ENCODE data around the gene THADA. TPM values are rescaled to one million over a fixed set of nuclear protein-coding genes. Genes with fewer than 3 reads are reported as not detected.
A peak's percentile ranks its signal among the peaks of the same experiment; 100 is the strongest.

Gene THADA
- total RNA-seq, 1 donor from 2014 or later: 41.2 TPM

DNA sequence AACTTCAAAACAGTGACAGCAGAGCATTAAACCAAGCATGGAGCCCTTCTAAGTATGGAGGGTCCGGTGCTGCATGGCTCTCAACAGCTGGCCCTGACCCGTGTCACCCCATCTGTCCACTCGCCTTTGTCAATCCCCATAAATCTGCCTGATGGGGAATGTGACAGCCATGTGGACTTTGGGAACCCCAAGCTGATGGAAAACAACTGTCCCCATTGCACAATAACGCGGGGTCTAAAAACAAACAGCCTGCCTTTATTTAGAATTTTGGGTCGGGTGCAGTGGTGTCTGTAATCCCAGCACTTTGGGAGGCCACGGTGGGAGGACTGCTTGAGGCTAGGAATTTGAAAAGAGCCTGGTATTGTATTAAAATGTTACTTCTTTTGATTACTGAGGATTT, 17.1 kb upstream of the THADA start:
- ATAC-seq: peak; percentile 55 to 63
- peaks cover 5% of the 10 kb centered on the region for H3K4me1 ChIP-seq
- H3K27me3 ChIP-seq (ENCODE audit: low read depth): no peaks in the 10 kb centered on the region
- no peaks in the 10 kb centered on the region for H3K36me3 ChIP-seq
- no peak for DNase-seq
- no peak overlapping the region for H3K4me3 ChIP-seq
- peak overlapping the region; percentile 15 for H3K27ac ChIP-seq
- TF ChIP-seq, protein P1, sequence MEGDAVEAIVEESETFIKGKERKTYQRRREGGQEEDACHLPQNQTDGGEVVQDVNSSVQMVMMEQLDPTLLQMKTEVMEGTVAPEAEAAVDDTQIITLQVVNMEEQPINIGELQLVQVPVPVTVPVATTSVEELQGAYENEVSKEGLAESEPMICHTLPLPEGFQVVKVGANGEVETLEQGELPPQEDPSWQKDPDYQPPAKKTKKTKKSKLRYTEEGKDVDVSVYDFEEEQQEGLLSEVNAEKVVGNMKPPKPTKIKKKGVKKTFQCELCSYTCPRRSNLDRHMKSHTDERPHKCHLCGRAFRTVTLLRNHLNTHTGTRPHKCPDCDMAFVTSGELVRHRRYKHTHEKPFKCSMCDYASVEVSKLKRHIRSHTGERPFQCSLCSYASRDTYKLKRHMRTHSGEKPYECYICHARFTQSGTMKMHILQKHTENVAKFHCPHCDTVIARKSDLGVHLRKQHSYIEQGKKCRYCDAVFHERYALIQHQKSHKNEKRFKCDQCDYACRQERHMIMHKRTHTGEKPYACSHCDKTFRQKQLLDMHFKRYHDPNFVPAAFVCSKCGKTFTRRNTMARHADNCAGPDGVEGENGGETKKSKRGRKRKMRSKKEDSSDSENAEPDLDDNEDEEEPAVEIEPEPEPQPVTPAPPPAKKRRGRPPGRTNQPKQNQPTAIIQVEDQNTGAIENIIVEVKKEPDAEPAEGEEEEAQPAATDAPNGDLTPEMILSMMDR (IDR thresholded peaks at IDR 0.05): no peak
- H3K9me3 ChIP-seq: no peaks in the 10 kb centered on the region
- intact Hi-C loops (cut with DNase I): no loop called here

- TF ChIP-seq, protein P1 (IDR thresholded peaks at IDR 0.05): peak; percentile 80
- no peaks in the 10 kb centered on the region for H3K27me3 ChIP-seq (ENCODE audit: low read depth)
- H3K4me1 ChIP-seq: peaks cover 5% of the 10 kb centered on the region
- H3K4me3 ChIP-seq: no peak overlapping the region
- no peaks in the 10 kb centered on the region for H3K36me3 ChIP-seq
- H3K9me3 ChIP-seq: no peaks in the 10 kb centered on the region
- peak; percentile 93 to 94 for ATAC-seq
- DNase-seq: no peak
- peak overlapping the region; percentile 15 for H3K27ac ChIP-seq
- intact Hi-C loops (cut with DNase I): no loop called here
Measured at GRCh38 chr2:43611987-43612894, 16.4 kb upstream of the THADA start.

DNA sequence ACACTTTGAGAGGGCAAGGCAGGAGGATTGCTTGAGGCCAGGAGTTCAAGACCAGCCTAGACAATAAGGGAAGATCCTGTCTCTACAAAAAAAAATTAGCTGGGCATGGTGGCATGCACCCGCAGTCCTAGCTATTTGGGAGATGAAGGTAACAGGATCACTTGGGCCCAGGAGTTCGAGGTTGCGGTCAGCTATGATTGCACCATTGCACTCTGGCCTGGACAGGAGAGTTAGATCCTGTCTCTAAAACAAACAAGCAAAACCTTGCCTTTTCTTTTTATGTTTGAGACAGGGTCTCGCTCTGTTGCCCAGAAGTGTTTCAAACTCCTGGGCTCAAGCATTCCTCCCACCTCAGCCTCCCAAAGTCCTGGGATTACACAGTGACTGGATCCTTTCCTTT, 14.5 kb upstream of the THADA start:
- TF ChIP-seq, protein P1 (IDR thresholded peaks at IDR 0.05): no peak
- no peaks in the 10 kb centered on the region for H3K36me3 ChIP-seq
- H3K4me1 ChIP-seq: peaks cover 5% of the 10 kb centered on the region
- ATAC-seq (no peak), DNase-seq (no peak)
- intact Hi-C loops (cut with DNase I): no loop called here
- no peaks in the 10 kb centered on the region for H3K9me3 ChIP-seq
- no peak overlapping the region for H3K27ac ChIP-seq
- no peak overlapping the region for H3K4me3 ChIP-seq
- H3K27me3 ChIP-seq (ENCODE audit: low read depth): no peaks in the 10 kb centered on the region

DNA sequence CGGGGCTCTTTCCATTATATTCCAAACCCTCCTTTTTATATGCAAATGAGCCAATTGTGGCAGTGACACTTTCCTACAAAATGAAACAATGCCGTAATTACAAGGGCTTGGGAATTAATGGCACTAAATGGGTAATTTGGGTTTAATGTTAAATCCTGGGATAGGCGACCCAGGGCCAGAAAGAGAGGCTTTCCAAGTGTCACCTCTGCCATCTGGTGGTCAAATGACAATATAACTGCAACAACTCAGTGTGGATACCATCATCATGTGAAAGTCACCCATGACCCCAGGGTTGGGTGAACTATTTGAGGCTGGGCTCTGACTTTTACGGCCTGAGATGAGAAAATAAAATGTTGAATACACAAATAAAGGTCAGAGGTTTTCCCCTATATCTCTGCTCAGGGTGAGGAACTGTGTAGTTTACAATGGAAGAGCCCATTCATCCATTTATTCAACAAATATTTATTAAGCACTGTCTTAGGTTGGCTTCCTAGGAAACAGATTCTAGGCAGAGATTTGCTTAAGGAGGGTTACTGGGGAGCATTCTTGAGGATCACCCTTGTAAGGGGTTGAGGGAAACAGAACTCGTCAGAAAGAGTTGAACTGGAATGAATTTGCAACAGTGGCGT, 13.6 kb upstream of the THADA start:
- intact Hi-C loops (cut with DNase I): no loop called here
- DNase-seq: no peak
- no peaks in the 10 kb centered on the region for H3K27me3 ChIP-seq (ENCODE audit: low read depth)
- H3K36me3 ChIP-seq: no peaks in the 10 kb centered on the region
- ATAC-seq: peak; percentile 60 to 80
- H3K27ac ChIP-seq: no peak overlapping the region
- TF ChIP-seq, protein P1 (IDR thresholded peaks at IDR 0.05): peak; percentile 69
- no peaks in the 10 kb centered on the region for H3K9me3 ChIP-seq
- H3K4me1 ChIP-seq: peaks cover 5% of the 10 kb centered on the region
- no peak overlapping the region for H3K4me3 ChIP-seq

DNA sequence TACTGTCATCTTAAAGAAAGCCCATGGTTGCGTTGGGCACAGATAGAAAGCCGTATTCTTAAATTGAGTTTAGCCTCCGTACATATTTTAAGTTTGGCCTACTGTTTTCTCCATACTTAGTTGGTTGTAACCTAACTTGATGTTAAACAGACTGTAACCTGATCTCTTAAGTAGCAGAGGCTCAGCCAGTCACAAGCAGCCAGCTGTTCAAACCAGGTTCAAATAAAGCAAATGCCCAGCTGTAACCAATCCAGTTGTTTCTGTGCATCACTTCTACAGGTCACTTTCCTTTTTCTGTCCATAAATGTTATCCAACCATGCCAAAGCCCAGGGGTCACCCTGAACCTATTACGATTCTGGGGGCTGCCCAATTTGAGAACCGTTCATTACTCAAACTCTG, 10.0 kb upstream of the THADA start:
- ATAC-seq (no peak), DNase-seq (no peak)
- TF ChIP-seq, protein P1 (IDR thresholded peaks at IDR 0.05): no peak
- Histone ChIP-seq H3K4me3 (no peak overlapping the region), H3K36me3 (no peaks in the 10 kb centered on the region), H3K9me3 (no peaks in the 10 kb centered on the region), H3K27ac (no peak overlapping the region), H3K27me3 (ENCODE audit: low read depth) (no peaks in the 10 kb centered on the region), H3K4me1 (peaks cover 5% of the 10 kb centered on the region)
- intact Hi-C loops (cut with DNase I): no loop called here
